VCaP (cell line): ENCODE results near the gene CASZ1.

Source experiments
- H3K27ac ChIP-seq: fragments of 450-650 bp; 2 replicates; pipeline ENCODE4 v1.5.1; 2017
- TF ChIP-seq, protein P1 (sequence below): fragments of 450-650 bp; conservative IDR thresholded peaks from 2 replicates; pipeline ENCODE4 v1.5.1; 2017; ENCODE audit warnings: mild to moderate bottlenecking, moderate library complexity

Gene CASZ1

DNA sequence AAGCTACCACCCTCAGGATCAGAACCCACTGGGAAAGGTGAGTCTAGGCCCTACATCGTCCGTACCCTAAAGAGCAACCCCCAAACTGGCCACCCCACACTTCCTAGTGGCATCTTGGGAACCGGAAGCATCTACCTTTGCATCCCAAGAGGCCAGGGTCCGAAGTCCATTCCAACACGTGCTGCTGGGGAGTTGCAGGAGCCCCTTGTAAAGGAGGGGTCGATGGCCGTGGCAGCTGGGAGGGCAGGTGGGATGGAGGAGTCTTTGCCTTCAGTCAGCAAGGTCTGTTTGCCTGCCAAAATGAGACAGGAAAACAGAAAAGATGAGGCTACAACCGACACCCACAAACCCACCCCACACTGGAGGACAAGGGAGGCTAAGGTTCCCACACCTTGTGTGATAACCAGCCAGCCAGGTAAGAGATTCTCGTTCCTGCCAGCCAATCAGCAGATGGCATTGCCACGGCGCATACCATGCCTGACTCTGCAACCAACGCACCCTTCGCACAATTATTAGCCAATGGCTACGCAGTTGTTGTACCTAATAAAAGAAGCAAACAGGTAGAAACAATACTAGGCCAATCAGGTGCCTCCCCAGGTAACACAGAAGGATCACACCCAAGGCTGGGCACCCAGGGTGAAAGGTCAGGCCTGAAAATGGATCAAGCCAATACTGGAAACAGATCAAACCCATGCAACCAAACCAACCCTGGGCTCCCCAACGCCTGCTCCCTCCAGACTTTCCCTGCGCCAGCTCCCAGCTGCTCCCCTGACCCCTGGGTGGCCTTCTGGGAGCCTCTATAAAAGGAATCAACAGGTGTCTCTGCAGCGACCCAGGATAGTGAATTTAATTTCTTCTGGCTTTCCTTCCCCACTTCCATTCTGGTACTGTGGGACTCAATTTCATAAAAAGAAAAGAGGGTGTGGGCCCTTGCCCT lies 35.6 kb downstream of the CASZ1 start:
- TF ChIP-seq, protein P1, sequence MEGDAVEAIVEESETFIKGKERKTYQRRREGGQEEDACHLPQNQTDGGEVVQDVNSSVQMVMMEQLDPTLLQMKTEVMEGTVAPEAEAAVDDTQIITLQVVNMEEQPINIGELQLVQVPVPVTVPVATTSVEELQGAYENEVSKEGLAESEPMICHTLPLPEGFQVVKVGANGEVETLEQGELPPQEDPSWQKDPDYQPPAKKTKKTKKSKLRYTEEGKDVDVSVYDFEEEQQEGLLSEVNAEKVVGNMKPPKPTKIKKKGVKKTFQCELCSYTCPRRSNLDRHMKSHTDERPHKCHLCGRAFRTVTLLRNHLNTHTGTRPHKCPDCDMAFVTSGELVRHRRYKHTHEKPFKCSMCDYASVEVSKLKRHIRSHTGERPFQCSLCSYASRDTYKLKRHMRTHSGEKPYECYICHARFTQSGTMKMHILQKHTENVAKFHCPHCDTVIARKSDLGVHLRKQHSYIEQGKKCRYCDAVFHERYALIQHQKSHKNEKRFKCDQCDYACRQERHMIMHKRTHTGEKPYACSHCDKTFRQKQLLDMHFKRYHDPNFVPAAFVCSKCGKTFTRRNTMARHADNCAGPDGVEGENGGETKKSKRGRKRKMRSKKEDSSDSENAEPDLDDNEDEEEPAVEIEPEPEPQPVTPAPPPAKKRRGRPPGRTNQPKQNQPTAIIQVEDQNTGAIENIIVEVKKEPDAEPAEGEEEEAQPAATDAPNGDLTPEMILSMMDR, result no peak
- peak overlapping the region; percentile 91 for H3K27ac ChIP-seq

DNA sequence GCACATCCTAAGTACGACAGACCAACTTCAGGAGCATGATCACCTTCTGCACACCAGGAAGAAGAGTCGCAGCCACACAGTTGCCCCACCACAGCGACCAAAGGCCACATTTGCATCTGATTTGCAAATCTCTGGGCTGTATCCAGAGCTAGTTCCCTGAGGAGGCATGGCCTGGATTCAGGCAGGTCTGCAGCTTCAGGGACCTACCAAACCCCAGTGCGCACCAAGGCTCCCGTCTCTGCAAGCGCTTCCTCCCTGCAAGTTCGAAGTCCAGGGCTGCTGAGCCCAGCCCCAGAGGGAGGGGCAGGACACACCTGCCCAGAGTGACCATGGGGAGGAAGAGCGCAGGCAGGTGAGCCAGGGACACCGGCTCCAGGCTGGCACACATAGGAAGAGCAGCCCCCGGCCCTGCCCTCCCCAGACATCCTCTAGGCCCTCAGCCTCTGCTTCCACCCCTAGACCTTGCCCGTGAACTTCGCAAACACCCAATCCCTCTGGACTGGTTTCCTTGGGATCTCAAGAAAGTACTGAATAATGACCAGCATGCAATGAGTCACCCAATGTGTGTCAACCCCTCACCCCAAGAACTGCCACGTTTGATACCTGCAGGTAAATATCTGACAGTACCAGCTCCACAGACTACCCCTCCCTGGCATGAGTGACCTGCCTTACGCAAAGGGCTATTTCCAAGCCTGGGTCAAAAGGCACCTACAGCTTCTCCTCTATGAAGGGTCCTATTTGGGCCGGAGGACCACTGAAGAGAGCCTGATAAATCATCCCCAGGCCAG lies 36.8 kb downstream of the CASZ1 start:
- TF ChIP-seq, protein P1, result no peak
- H3K27ac ChIP-seq, result peak overlapping the region; percentile 91

DNA sequence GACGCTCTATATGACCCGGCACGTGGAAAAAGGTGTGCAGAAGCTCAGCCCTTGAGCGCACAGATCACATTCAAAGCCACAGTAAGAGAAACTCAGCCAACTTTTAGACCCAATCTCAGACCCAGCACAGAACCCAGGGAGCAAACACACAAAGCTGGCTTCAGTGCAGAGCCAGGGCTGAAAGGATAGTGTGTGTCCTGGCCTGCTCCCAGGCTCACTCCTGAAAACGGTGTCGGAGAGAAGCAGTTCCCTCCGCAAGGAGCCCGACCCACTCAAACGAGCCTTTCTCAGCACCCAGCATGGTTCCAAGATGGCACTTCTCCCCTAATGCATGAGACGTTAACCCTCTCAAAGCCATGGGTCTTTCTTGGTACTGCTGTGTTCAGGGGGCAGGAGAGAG lies 39.6 kb downstream of the CASZ1 start:
- TF ChIP-seq, protein P1, result no peak
- peak overlapping the region; percentile 22 for H3K27ac ChIP-seq

DNA sequence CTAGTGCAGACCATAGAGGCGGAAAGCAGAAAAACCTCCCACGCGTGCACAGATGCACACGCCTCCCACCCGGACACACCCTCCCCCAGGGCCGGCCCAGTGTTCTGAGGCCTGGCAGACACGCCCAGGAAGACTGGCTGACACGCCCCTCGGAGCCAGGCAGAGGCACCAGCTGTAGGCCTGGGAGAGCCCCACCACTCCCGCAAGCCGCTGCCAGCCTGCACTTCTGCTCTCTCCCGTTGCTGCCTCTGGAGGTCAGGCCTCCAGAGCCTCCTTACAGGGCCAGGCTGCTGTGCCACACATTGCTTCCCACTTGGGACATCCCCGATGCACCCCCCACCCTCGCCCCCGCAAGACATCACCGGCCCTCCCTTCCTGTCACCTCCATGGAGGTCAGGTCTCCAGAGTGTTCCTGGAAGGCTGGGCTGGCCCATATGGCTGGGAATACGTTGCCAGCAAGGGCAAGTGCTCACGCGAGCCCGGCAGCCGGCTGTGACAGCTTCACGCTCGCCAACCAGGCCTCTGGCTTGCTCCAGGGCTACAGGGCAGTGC lies 40.4 kb downstream of the CASZ1 start:
- H3K27ac ChIP-seq, result peak overlapping the region; percentile 22
- TF ChIP-seq, protein P1, result no peak

DNA sequence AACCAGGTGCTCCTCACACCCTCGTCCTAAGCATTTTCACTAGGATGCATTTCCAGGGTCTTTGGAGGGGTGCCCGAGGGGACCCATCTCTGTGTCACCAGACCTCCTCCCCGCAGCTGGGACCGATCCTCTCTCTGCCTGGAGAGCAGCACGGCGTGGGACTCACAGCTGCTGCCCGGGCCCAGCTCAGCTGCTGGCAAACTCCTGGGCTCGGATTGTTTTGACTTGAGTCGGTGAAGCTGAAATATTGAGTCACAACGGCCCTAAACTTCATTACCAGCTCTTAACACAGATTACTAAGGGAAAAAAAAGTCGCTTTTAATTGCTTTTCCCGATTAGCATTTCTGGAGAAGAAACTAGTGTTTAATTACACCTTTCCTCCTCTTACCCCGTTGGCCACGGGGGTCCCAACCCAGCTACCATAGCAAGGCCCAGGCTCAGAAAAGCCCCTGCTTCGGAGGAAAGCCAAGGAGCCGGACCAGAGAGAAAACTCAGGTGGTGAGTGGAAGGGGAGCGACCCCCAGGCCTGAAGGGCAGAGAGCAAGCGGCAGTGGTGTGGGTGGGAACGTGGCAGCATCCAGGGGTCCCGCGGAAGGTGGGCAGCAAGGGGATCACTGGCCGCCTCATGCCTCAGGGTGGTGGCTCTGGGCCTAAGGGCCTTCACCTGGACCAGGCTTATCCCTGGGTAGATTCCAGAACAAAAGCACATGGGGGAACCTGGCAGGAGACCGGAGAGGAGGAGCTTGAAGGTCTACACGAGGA lies 41.7 kb downstream of the CASZ1 start:
- no peak overlapping the region for H3K27ac ChIP-seq
- TF ChIP-seq, protein P1, result no peak

DNA sequence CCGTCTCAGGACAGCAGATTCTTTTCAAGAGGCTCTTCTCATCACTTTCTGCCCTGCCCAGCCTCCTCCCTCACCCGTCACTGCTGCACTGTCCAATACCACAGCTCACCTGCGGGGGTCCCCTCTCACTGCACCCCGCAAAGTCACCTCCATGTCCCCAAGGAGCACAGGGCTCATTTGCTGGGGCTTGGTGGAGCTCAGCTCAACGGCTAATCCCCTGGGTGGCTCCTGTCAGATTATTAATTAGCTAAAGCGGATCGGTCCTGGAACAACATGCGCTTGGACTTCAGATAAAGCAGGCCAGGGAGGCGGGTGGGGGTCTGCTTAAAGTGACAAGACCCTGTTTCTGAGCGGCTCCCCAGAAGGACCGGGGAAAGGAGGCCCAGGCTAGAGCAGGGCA lies 43.1 kb downstream of the CASZ1 start:
- TF ChIP-seq, protein P1, result peak; percentile 25
- no peak overlapping the region for H3K27ac ChIP-seq
